Right atrium auricular region (tissue), 2 donors: ENCODE measurements around the gene AASDH. TPM values are rescaled to one million over a fixed set of nuclear protein-coding genes. Genes with fewer than 3 reads are reported as not detected.

ENCODE experiments used
- DNase-seq: peaks from one replicate; pipeline ENCODE4 v3.0.0-alpha.2; 2019; ENCODE audit warnings: low spot score
- H3K27ac ChIP-seq, 2 donors: fragments of 200-600 bp; sonication (generic); 1 replicate in 1 of 2; 2 replicates in 1 of 2; pipeline ENCODE4 v1.5.1; 2016 to 2019
- H3K27me3 ChIP-seq, 2 donors: fragments of 200-600 bp; sonication (generic); one replicate each; pipeline versions ENCODE4 v1.5.1 to v1.6.0; 2017 to 2019
- H3K36me3 ChIP-seq: fragments of 200-600 bp; sonication (generic); one replicate; pipeline ENCODE4 v1.5.1; 2016
- H3K4me1 ChIP-seq, 2 donors: fragments of 200-600 bp; sonication (generic); one replicate each; pipeline versions ENCODE4 v1.5.1 to v1.6.0; 2017 to 2019
- H3K4me3 ChIP-seq, 2 donors: fragments of 200-600 bp; sonication (generic); 1 replicate in 1 of 2; 2 replicates in 1 of 2; pipeline ENCODE4 v1.5.1; 2017 to 2019; ENCODE audit warnings: mild to moderate bottlenecking in 1 of 2, moderate library complexity in 1 of 2
- H3K9me3 ChIP-seq, 2 donors: fragments of 200-600 bp; sonication (generic); one replicate each; pipeline ENCODE4 v1.5.1; 2019
- CTCF ChIP-seq, 2 donors: fragments of 200-600 bp; sonication (generic); IDR thresholded peaks; one replicate each; pipeline ENCODE4 v1.5.1; 2019; ENCODE audit warnings: antibody characterized with exemption in 2 of 2
- total RNA-seq, 2 donors: library from RNA; depleted of rRNA; stranded (reverse); fragments of >200 nt; gene quantifications; one replicate each; pipeline ENCODE4 v1.1.0, GENCODE V29; 2016

Gene AASDH
- total RNA-seq, 2 donors from 2014 or later = 4.8 to 5.4 TPM

GRCh38 chr4:56308384-56308783 lies 78.9 kb downstream of the AASDH start:
- Histone ChIP-seq H3K4me3 (no peak overlapping the region), H3K27ac (no peak overlapping the region), H3K9me3 (no peaks in the 10 kb centered on the region), H3K36me3 (no peaks in the 10 kb centered on the region), H3K27me3 (no peaks in the 10 kb centered on the region), H3K4me1 (no peaks in the 10 kb centered on the region)
- DNase-seq = no peak
- TF ChIP-seq CTCF (IDR thresholded peaks at IDR 0.05) = no peak

GRCh38 chr4:56307423-56307822 lies 79.9 kb downstream of the AASDH start:
- Histone ChIP-seq H3K4me3 (no peak overlapping the region), H3K4me1 (no peaks in the 10 kb centered on the region), H3K27ac (no peak overlapping the region), H3K27me3 (no peaks in the 10 kb centered on the region), H3K36me3 (no peaks in the 10 kb centered on the region), H3K9me3 (no peaks in the 10 kb centered on the region)
- DNase-seq = no peak
- no peak for TF ChIP-seq CTCF (IDR thresholded peaks at IDR 0.05)

- Histone ChIP-seq H3K27me3 (no peaks in the 10 kb centered on the region), H3K9me3 (no peaks in the 10 kb centered on the region), H3K4me1 (no peaks in the 10 kb centered on the region), H3K36me3 (no peaks in the 10 kb centered on the region), H3K27ac (no peak overlapping the region), H3K4me3 (no peak overlapping the region)
- no peak for TF ChIP-seq CTCF (IDR thresholded peaks at IDR 0.05)
- no peak for DNase-seq
Observed at GRCh38 chr4:56305390-56305789, 81.9 kb downstream of the AASDH start.

GRCh38 chr4:56303921-56304320 lies 83.4 kb downstream of the AASDH start:
- H3K4me3 ChIP-seq = no peak overlapping the region
- H3K9me3 ChIP-seq = no peaks in the 10 kb centered on the region
- H3K4me1 ChIP-seq = no peaks in the 10 kb centered on the region
- H3K27ac ChIP-seq = no peak overlapping the region
- TF ChIP-seq CTCF (IDR thresholded peaks at IDR 0.05) = no peak
- no peaks in the 10 kb centered on the region for H3K36me3 ChIP-seq
- H3K27me3 ChIP-seq = no peaks in the 10 kb centered on the region
- DNase-seq = no peak

GRCh38 chr4:56302760-56303159 lies 84.5 kb downstream of the AASDH start:
- no peak for DNase-seq
- H3K9me3 ChIP-seq = no peaks in the 10 kb centered on the region
- no peaks in the 10 kb centered on the region for H3K27me3 ChIP-seq
- no peaks in the 10 kb centered on the region for H3K36me3 ChIP-seq
- TF ChIP-seq CTCF (IDR thresholded peaks at IDR 0.05) = no peak
- H3K27ac ChIP-seq = no peak overlapping the region
- no peak overlapping the region for H3K4me3 ChIP-seq
- no peaks in the 10 kb centered on the region for H3K4me1 ChIP-seq

GRCh38 chr4:56301997-56302496 lies 85.2 kb downstream of the AASDH start:
- no peaks in the 10 kb centered on the region for H3K27me3 ChIP-seq
- no peak for TF ChIP-seq CTCF (IDR thresholded peaks at IDR 0.05)
- no peaks in the 10 kb centered on the region for H3K9me3 ChIP-seq
- H3K4me3 ChIP-seq = no peak overlapping the region
- DNase-seq = no peak
- no peak overlapping the region for H3K27ac ChIP-seq
- no peaks in the 10 kb centered on the region for H3K36me3 ChIP-seq
- H3K4me1 ChIP-seq = no peaks in the 10 kb centered on the region
